SK-N-SH treated with all-trans-retinoic acid at 6 μM for 48 hours (cell line): Measurements from ENCODE around the gene TCP11L1.

Experiments
- ATAC-seq: fragments of 200-7000 bp; cut with Tn5 transposase; 3 replicates; pipeline ENCODE4 v1.9.1; 2020; ENCODE audit warnings: mild to moderate bottlenecking, moderate library complexity
- ARNTL ChIP-seq: fragments of 450-650 bp; formaldehyde crosslinking; IDR thresholded peaks from 2 replicates; pipeline ENCODE4 v1.5.0; 2020; ENCODE audit warnings: low read depth, mild to moderate bottlenecking, moderate library complexity, borderline replicate concordance
- BACH2 ChIP-seq: fragments of 250-450 bp; sonication (Bioruptor Pico); IDR thresholded peaks from 2 replicates; pipeline ENCODE4 v1.9.0; 2021; ENCODE audit warnings: mild to moderate bottlenecking, borderline replicate concordance
- CSDC2 ChIP-seq: fragments of 250-450 bp; sonication (Bioruptor Pico); IDR thresholded peaks from 2 replicates; pipeline ENCODE4 v1.5.0; 2020; ENCODE audit warnings: mild to moderate bottlenecking, moderate library complexity
- CSRNP3 ChIP-seq: fragments of 250-450 bp; sonication (Bioruptor Pico); IDR thresholded peaks from 2 replicates; pipeline ENCODE4 v1.5.1; 2021; ENCODE audit warnings: mild to moderate bottlenecking, moderate library complexity
- ESRRG ChIP-seq: fragments of 250-450 bp; sonication (Bioruptor Pico); IDR thresholded peaks from 2 replicates; pipeline ENCODE4 v1.6.1; 2021; ENCODE audit warnings: mild to moderate bottlenecking
- GLIS3 ChIP-seq: fragments of 250-450 bp; sonication (Bioruptor Pico); IDR thresholded peaks from 2 replicates; pipeline ENCODE4 v1.5.0; 2020; ENCODE audit warnings: mild to moderate bottlenecking, moderate library complexity
- ISL1 ChIP-seq: fragments of 250-450 bp; sonication (Bioruptor Pico); IDR thresholded peaks from 2 replicates; pipeline ENCODE4 v2.1.2; 2022; ENCODE audit warnings: mild to moderate bottlenecking, moderate library complexity
- OSR1 ChIP-seq: fragments of 250-450 bp; sonication (Bioruptor Pico); IDR thresholded peaks from 2 replicates; pipeline ENCODE4 v1.8.0; 2022; ENCODE audit warnings: moderate library complexity, mild to moderate bottlenecking, inconsistent platforms
- PATZ1 ChIP-seq: fragments of 250-450 bp; sonication (Bioruptor Pico); IDR thresholded peaks from 2 replicates; pipeline ENCODE4 v1.8.0; 2020; ENCODE audit warnings: mild to moderate bottlenecking, moderate library complexity, borderline replicate concordance
- PPARA ChIP-seq: fragments of 250-450 bp; sonication (Bioruptor Pico); IDR thresholded peaks from 2 replicates; pipeline ENCODE4 v1.5.0; 2020; ENCODE audit warnings: mild to moderate bottlenecking, borderline replicate concordance
- RARB ChIP-seq: fragments of 250-450 bp; sonication (Bioruptor Pico); IDR thresholded peaks from 2 replicates; pipeline ENCODE4 v1.8.0; 2021; ENCODE audit warnings: mild to moderate bottlenecking, moderate library complexity
- SNAI2 ChIP-seq: fragments of 250-450 bp; sonication (Bioruptor Pico); IDR thresholded peaks from 2 replicates; pipeline ENCODE4 v1.5.0; 2020; ENCODE audit warnings: mild to moderate bottlenecking, moderate library complexity
- TCF4 ChIP-seq: fragments of 250-450 bp; sonication (Bioruptor Pico); IDR thresholded peaks from 2 replicates; pipeline ENCODE4 v1.8.0; 2021; ENCODE audit warnings: mild to moderate bottlenecking, moderate library complexity, borderline replicate concordance
- TSHZ2 ChIP-seq: fragments of 250-450 bp; sonication (Bioruptor Pico); IDR thresholded peaks from 2 replicates; pipeline ENCODE4 v1.5.0; 2020; ENCODE audit warnings: mild to moderate bottlenecking, moderate library complexity
- ZC3H10 ChIP-seq: fragments of 250-450 bp; sonication (Bioruptor Pico); IDR thresholded peaks from 2 replicates; pipeline ENCODE4 v1.5.1; 2021; ENCODE audit warnings: mild to moderate bottlenecking, moderate library complexity
- ZFP30 ChIP-seq: fragments of 450-650 bp; formaldehyde crosslinking; IDR thresholded peaks from 2 replicates; pipeline ENCODE4 v1.5.0; 2022; ENCODE audit warnings: mild to moderate bottlenecking, moderate library complexity
- ZNF565 ChIP-seq: fragments of 450-650 bp; formaldehyde crosslinking; conservative IDR thresholded peaks from 2 replicates; pipeline ENCODE4 v1.5.0; 2020; ENCODE audit warnings: low read depth, mild to moderate bottlenecking, moderate library complexity
- ZNF8 ChIP-seq: fragments of 450-650 bp; formaldehyde crosslinking; IDR thresholded peaks from 2 replicates; pipeline ENCODE4 v1.5.0; 2020; ENCODE audit warnings: mild to moderate bottlenecking, moderate library complexity

Gene TCP11L1

GRCh38 chr11:33057284-33057683 lies 17.9 kb downstream of the TCP11L1 start:
- TF ChIP-seq ISL1 (peak; percentile 35), ARNTL (CRISPR knock-in tag) (no peak), BACH2 (CRISPR knock-in tag) (no peak)
- ATAC-seq = no peak

GRCh38 chr11:33059331-33060007 lies 20.1 kb downstream of the TCP11L1 start:
- ATAC-seq = no peak
- TF ChIP-seq GLIS3 (CRISPR knock-in tag) = no peak

- TF ChIP-seq CSDC2 (CRISPR knock-in tag) (no peak), ARNTL (CRISPR knock-in tag) (no peak), ISL1 (no peak), ZFP30 (no peak), ZC3H10 (CRISPR knock-in tag) (no peak), PATZ1 (CRISPR knock-in tag) (no peak), TCF4 (no peak), ZNF565 (CRISPR knock-in tag) (no peak), ESRRG (CRISPR knock-in tag) (no peak), RARB (CRISPR knock-in tag) (no peak), CSRNP3 (CRISPR knock-in tag) (no peak), TSHZ2 (CRISPR knock-in tag) (no peak), BACH2 (CRISPR knock-in tag) (no peak), PPARA (no peak), SNAI2 (CRISPR knock-in tag) (no peak)
- ATAC-seq = no peak
Measured at GRCh38 chr11:33060271-33060670, 20.9 kb downstream of the TCP11L1 start.

- TF ChIP-seq OSR1 (CRISPR knock-in tag) (no peak), CSRNP3 (CRISPR knock-in tag) (0 out of 2 replicates have a peak, but pooled peaks have one; percentile 45)
- TF ChIP-seq, all 23 proteins: peak for 1
- ATAC-seq = peak; percentile 72
Measured at GRCh38 chr11:33062137-33062536, 22.8 kb downstream of the TCP11L1 start.

GRCh38 chr11:33063326-33063881 lies 24.0 kb downstream of the TCP11L1 start:
- peak; percentile 28 for ATAC-seq
- TF ChIP-seq SNAI2 (CRISPR knock-in tag) = no peak
- TF ChIP-seq TSHZ2 (CRISPR knock-in tag) = no peak
- no peak for TF ChIP-seq PPARA
- no peak for TF ChIP-seq ISL1
- no peak for TF ChIP-seq RARB (CRISPR knock-in tag)
- TF ChIP-seq PATZ1 (CRISPR knock-in tag) = no peak
- no peak for TF ChIP-seq OSR1 (CRISPR knock-in tag)
- TF ChIP-seq ZNF8 (CRISPR knock-in tag) = no peak
- TF ChIP-seq ZNF565 (CRISPR knock-in tag) = no peak
